ENCODE data around the gene ABLIM3.

DNA sequence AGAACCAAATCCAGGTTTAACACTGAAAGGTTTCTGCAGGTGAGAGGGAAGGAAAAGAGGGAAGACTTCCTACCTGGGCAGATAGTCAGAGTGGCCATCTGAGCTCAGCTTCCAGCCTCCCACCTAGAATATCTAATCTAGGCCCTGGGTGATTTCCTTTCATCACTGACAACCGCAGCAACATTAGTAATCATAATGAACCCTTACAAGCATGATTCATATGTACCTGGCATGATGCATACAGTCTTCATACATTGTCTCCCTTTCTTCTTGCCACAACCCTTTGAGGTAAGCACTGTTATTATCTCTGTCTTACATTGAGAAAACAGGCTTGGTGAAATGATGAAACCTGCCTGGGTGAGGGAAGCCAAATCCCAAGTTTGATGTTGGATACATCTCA lies 143.9 kb downstream of the ABLIM3 start:
- TF ChIP-seq SP2 (IDR thresholded peaks at IDR 0.05; ENCODE audit: low read length) (no peak), SRF (IDR thresholded peaks at IDR 0.05; ENCODE audit: low read depth, low read length) (no peak), RAD21 (IDR thresholded peaks at IDR 0.05 in 1 of 2, conservative IDR thresholded peaks at IDR 0.05 in 1 of 2; ENCODE audit: low read depth in 2 of 2, low read length in 2 of 2) (no peak), CBX5 (IDR thresholded peaks at IDR 0.05; ENCODE audit: low read depth, low read length) (no peak), EP300 (IDR thresholded peaks at IDR 0.05; ENCODE audit: borderline replicate concordance in 1 of 2, low read depth in 2 of 2, low read length in 2 of 2) (no peak), YY1 (IDR thresholded peaks at IDR 0.05; ENCODE audit: low read depth, low read length) (no peak)
- TF ChIP-seq, protein P1, sequence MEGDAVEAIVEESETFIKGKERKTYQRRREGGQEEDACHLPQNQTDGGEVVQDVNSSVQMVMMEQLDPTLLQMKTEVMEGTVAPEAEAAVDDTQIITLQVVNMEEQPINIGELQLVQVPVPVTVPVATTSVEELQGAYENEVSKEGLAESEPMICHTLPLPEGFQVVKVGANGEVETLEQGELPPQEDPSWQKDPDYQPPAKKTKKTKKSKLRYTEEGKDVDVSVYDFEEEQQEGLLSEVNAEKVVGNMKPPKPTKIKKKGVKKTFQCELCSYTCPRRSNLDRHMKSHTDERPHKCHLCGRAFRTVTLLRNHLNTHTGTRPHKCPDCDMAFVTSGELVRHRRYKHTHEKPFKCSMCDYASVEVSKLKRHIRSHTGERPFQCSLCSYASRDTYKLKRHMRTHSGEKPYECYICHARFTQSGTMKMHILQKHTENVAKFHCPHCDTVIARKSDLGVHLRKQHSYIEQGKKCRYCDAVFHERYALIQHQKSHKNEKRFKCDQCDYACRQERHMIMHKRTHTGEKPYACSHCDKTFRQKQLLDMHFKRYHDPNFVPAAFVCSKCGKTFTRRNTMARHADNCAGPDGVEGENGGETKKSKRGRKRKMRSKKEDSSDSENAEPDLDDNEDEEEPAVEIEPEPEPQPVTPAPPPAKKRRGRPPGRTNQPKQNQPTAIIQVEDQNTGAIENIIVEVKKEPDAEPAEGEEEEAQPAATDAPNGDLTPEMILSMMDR (IDR thresholded peaks at IDR 0.05; ENCODE audit: control extremely low read depth in 1 of 3, insufficient read depth in 1 of 3, low read depth in 1 of 3, low read length in 3 of 3): no peak
